CD4-positive, CD25-positive, alpha-beta regulatory T cell (primary cell): Measurements from ENCODE around the gene FAM177A1. TPM values are rescaled to one million over a fixed set of nuclear protein-coding genes. Genes with fewer than 3 reads are reported as not detected.

ENCODE experiments used
- ATAC-seq, 2 donors: fragments of 150-1000 bp; cut with Tn5 transposase; one replicate each; pipeline ENCODE4 v1.10.0; 2021; ENCODE audit warnings: low read depth in 2 of 2, moderate number of reproducible peaks in 2 of 2, moderate library complexity in 1 of 2
- DNase-seq, 3 donors: peaks; one replicate each; pipeline versions ENCODE4 v3.0.0 to v3.0.0-alpha.2; 2012 to 2022; ENCODE audit warnings: mixed read lengths in 1 of 3
- H3K27ac ChIP-seq: one replicate; pipeline ENCODE4 v1.7.0; 2013; ENCODE audit warnings: mild to moderate bottlenecking, low read length; ENCODE audit not compliant: insufficient read depth, poor library complexity, severe bottlenecking
- H3K27me3 ChIP-seq: one replicate; pipeline ENCODE4 v1.7.0; 2013; ENCODE audit warnings: low read length; ENCODE audit not compliant: control insufficient read depth, insufficient read depth
- H3K36me3 ChIP-seq: one replicate; pipeline ENCODE4 v1.7.0; 2013; ENCODE audit warnings: mild to moderate bottlenecking, low read length, moderate library complexity; ENCODE audit not compliant: control insufficient read depth, insufficient read depth
- H3K4me1 ChIP-seq: 2 replicates; pipeline ENCODE4 v1.7.0; 2013; ENCODE audit warnings: mild to moderate bottlenecking, low read length; ENCODE audit not compliant: insufficient read depth, control insufficient read depth, poor library complexity, severe bottlenecking
- H3K4me3 ChIP-seq: one replicate; pipeline ENCODE4 v1.7.0; 2013; ENCODE audit warnings: low read depth, mild to moderate bottlenecking, low read length, moderate library complexity
- H3K9me3 ChIP-seq, 2 experiments: 1 replicate in 1 of 2; 2 replicates in 1 of 2; pipeline ENCODE4 v1.7.0; 2013; ENCODE audit warnings: low read length in 2 of 2, mild to moderate bottlenecking in 1 of 2, moderate library complexity in 1 of 2; ENCODE audit not compliant: control insufficient read depth in 2 of 2
- H3K27ac Mint-ChIP-seq, 3 donors: one replicate each; pipeline ENCODE4 v1.8.0; 2020 to 2022; ENCODE audit warnings: mild to moderate bottlenecking in 3 of 3, mixed read lengths in 3 of 3, moderate library complexity in 2 of 3
- H3K27me3 Mint-ChIP-seq: one replicate; pipeline ENCODE4 v1.8.0; 2022; ENCODE audit warnings: mild to moderate bottlenecking, mixed read lengths
- H3K36me3 Mint-ChIP-seq: one replicate; pipeline ENCODE4 v1.8.0; 2020; ENCODE audit warnings: mixed read lengths
- H3K4me1 Mint-ChIP-seq, 4 donors: one replicate each; pipeline ENCODE4 v1.8.0; 2020 to 2022; ENCODE audit warnings: mixed read lengths in 4 of 4, mild to moderate bottlenecking in 1 of 4
- H3K4me3 Mint-ChIP-seq, 4 donors: one replicate each; pipeline ENCODE4 v1.8.0; 2020 to 2022; ENCODE audit warnings: mild to moderate bottlenecking in 4 of 4, mixed read lengths in 4 of 4, moderate library complexity in 3 of 4
- H3K9me3 Mint-ChIP-seq, 7 donors: one replicate each; pipeline ENCODE4 v1.8.0; 2020 to 2022; ENCODE audit warnings: mixed read lengths in 7 of 7, mild to moderate bottlenecking in 3 of 7, moderate library complexity in 2 of 7
- polyA plus RNA-seq, 4 donors: library from polyadenylated mRNA; unstranded; fragments of 300-500 nt; fragmentation: Illumina TruSeq; gene quantifications; one replicate each; pipeline ENCODE4 v1.2.3, GENCODE V29; 2021
- total RNA-seq: library from RNA; stranded (reverse); gene quantifications from one replicate; pipeline ENCODE4 v1.2.3, GENCODE V29; 2022

The FAM177A1 gene, protein sequence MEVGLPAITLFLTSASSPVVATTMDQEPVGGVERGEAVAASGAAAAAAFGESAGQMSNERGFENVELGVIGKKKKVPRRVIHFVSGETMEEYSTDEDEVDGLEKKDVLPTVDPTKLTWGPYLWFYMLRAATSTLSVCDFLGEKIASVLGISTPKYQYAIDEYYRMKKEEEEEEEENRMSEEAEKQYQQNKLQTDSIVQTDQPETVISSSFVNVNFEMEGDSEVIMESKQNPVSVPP
- total RNA-seq, result 152 TPM
- 10 to 100 TPM; 51.5 to 65.4 (median 57.7) TPM for polyA plus RNA-seq

DNA sequence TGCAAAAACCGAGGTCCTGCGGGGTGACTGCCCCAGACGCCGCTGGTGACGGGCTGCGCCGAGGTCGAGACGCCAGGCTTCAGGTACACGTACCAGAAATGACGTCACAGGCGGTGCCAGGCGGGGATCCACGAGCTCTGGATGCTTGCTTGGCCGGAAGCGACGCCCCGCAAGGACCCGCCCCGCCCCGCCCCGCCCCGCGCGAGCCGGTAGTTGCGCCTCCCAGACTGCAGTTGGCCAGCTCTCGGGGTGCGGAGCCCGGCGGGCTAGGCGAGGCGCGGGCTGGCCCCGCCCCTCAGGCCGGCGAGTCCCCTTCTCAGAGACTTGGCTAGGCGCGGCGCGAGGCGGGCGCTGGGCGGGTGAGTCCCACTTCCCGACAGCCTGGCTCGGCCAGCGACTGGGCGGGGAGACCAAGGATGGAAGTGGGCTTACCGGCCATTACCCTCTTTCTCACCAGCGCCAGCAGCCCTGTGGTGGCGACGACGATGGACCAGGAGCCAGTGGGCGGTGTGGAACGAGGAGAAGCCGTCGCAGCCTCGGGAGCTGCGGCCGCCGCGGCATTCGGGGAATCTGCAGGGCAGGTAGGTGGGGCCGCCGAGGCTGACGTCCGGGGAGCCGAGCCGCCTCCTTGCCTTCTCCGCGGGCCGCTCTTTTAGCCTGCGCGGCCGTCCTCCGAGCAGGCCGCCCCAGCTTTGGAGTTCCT is at the start of gene FAM177A1:
TSS of gene FAM177A1 (plus strand) at position 225 of the 703 bp plus-strand sequence. CDS start at position 417, 192 bp downstream.
- Histone ChIP-seq H3K4me3 (peak within 1 kb of the TSS; percentile 97), H3K27ac (peak within 1 kb of the TSS; percentile 97), H3K27me3 (no peaks in the 10 kb centered on the region), H3K36me3 (peaks cover 4% of the 10 kb centered on the region), H3K4me1 (peaks cover 21% of the 10 kb centered on the region), H3K9me3 (no peaks in the 10 kb centered on the region)
- H3K9me3 Mint-ChIP-seq, result no peaks in the 10 kb centered on the region
- peak; percentile 99 for DNase-seq
- H3K4me3 Mint-ChIP-seq, result peak within 1 kb of the TSS; percentile 88 to 99 (median 92)
- H3K4me1 Mint-ChIP-seq, result peaks cover 17 to 41% (median 29%) of the 10 kb centered on the region in 4 donors
- H3K27ac Mint-ChIP-seq, result peak within 1 kb of the TSS; percentile 95 to 100 (median 98)
- no peaks in the 10 kb centered on the region for H3K27me3 Mint-ChIP-seq
- peaks cover 6% of the 10 kb centered on the region for H3K36me3 Mint-ChIP-seq
- peak; percentile 91 to 93 for ATAC-seq

DNA sequence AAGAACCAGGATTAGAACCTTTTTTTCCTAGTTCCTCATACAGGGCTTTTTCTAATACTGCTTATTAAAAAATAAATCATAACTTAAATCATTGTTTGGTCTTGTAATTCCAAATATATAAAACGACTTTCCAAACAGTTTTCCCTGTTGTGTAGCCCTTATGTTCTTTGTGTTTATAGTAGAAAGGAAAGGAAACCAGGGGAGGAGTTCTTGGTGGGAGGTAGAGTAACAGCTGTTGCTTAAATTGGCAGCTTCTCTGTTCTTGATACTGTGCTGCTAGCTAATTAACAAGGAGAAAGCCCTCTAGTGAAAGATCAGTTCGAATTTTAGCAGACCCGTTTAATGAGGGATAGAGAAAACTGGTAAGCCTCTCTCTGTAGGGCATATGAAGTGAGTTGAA is 48.3 kb upstream of the FAM177A1 start:
- Mint-ChIP-seq H3K27me3 (no peaks in the 10 kb centered on the region), H3K4me3 (no peak overlapping the region), H3K27ac (no peak overlapping the region), H3K36me3 (peaks cover 28% of the 10 kb centered on the region), H3K9me3 (peaks cover 0 to 2% (median 0%) of the 10 kb centered on the region in 7 donors), H3K4me1 (peaks cover 14 to 24% (median 16%) of the 10 kb centered on the region in 4 donors)
- H3K9me3 ChIP-seq, result no peaks in the 10 kb centered on the region
- no peaks in the 10 kb centered on the region for H3K4me1 ChIP-seq
- H3K4me3 ChIP-seq, result no peak overlapping the region
- DNase-seq (no peak), ATAC-seq (no peak)
- no peak overlapping the region for H3K27ac ChIP-seq
- peaks cover 35% of the 10 kb centered on the region for H3K36me3 ChIP-seq
- no peaks in the 10 kb centered on the region for H3K27me3 ChIP-seq

DNA sequence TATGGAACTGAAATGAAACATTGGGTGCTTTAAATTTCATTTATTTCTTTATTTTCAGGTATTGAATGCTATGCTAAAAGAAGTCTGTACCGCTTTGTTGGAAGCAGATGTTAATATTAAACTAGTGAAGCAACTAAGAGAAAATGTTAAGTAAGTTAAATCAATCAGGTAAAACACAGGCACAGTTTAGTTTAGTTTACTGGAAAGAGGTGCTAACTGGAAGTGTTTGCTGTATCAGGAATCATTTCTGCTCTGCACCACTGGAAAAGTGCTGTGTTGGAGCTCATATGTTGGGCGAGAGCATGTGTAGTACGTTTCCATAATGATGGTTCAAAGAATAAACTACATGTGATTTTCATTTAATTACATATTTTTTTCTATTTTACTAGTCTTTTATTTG is 46.6 kb upstream of the FAM177A1 start:
- Histone ChIP-seq H3K4me3 (no peak overlapping the region), H3K27me3 (no peaks in the 10 kb centered on the region), H3K4me1 (no peaks in the 10 kb centered on the region), H3K9me3 (no peaks in the 10 kb centered on the region), H3K36me3 (peaks cover 35% of the 10 kb centered on the region), H3K27ac (no peak overlapping the region)
- peaks cover 28% of the 10 kb centered on the region for H3K36me3 Mint-ChIP-seq
- DNase-seq (no peak), ATAC-seq (no peak)
- peaks cover 7 to 15% (median 9%) of the 10 kb centered on the region in 4 donors for H3K4me1 Mint-ChIP-seq
- H3K27ac Mint-ChIP-seq, result peak overlapping the region in 1 of 3 donors; percentile 36
- no peaks in the 10 kb centered on the region for H3K27me3 Mint-ChIP-seq
- H3K4me3 Mint-ChIP-seq, result no peak overlapping the region
- H3K9me3 Mint-ChIP-seq, result peaks cover 0 to under 1% (median 0%) of the 10 kb centered on the region in 7 donors

DNA sequence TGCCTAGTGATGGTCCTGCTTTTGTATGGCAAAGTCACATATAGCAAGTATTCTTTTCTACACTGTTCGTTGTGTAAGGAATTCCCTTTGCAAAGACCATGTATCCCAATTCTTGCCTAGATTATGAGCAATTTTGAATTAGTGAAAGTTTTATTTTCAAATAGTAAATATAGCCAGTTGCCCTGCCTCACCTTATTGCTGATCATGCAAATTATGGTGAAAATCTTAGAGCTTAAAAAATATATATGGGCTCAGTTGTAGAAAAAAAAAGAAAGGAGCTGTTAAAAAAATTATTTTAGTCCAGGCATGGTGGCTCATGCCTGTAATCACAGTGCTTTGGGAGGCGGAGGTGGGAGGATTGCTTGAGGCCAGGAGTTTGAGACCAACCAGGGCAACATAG is 44.5 kb upstream of the FAM177A1 start:
- Histone ChIP-seq H3K4me1 (no peaks in the 10 kb centered on the region), H3K9me3 (no peaks in the 10 kb centered on the region), H3K27me3 (no peaks in the 10 kb centered on the region), H3K36me3 (peaks cover 31% of the 10 kb centered on the region), H3K4me3 (no peak overlapping the region), H3K27ac (no peak overlapping the region)
- Mint-ChIP-seq H3K27ac (no peak overlapping the region), H3K4me3 (no peak overlapping the region), H3K9me3 (no peaks in the 10 kb centered on the region), H3K27me3 (no peaks in the 10 kb centered on the region), H3K4me1 (peaks cover 0 to 5% (median 2%) of the 10 kb centered on the region in 4 donors), H3K36me3 (peaks cover 24% of the 10 kb centered on the region)
- ATAC-seq (no peak), DNase-seq (no peak)

DNA sequence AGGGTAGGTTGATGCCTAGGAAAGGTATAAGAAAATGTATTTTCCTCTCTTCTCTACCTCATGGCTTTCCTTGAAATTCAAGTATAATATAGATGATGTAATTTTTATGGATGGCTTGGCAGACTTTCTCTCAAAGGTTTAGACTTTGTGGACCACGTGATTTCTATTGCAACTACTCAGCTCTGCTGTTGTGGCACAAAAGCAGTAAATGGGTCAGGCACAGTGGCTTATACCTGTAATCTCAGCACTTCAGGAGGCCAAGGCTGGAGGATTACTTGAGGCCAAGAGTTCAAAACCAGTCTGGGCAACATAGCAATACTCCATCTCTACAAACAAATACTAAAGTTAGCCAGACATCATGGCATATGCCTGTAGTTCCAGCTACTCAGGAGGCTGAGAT is 41.2 kb upstream of the FAM177A1 start:
- Mint-ChIP-seq H3K9me3 (no peaks in the 10 kb centered on the region), H3K27me3 (no peaks in the 10 kb centered on the region), H3K4me1 (peaks cover 0 to 2% (median 0%) of the 10 kb centered on the region in 4 donors), H3K27ac (no peak overlapping the region), H3K36me3 (peaks cover 21% of the 10 kb centered on the region), H3K4me3 (no peak overlapping the region)
- peaks cover 36% of the 10 kb centered on the region for H3K36me3 ChIP-seq
- DNase-seq (no peak), ATAC-seq (no peak)
- no peaks in the 10 kb centered on the region for H3K4me1 ChIP-seq
- no peak overlapping the region for H3K27ac ChIP-seq
- no peaks in the 10 kb centered on the region for H3K9me3 ChIP-seq
- no peak overlapping the region for H3K4me3 ChIP-seq
- no peaks in the 10 kb centered on the region for H3K27me3 ChIP-seq

DNA sequence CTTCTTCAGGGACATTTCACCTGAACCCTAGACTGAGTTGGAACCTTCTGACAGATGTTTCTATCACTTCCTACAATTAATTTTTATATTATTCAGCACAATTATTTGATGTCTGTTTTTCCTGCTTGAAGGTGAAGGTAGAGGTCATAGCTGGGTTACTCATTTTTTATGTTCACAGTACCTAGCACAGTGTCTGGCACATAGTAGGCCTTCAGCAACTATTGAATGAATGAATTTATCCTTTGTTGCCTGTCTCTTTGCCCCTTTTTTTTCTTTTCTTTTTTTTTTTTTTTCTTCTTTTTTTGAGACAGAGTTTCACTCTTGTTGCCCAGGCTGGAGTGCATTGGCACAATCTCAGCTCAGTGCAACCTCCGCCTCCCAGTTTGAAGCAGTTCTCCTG is 29.5 kb upstream of the FAM177A1 start:
- H3K36me3 ChIP-seq, result peaks cover 80% of the 10 kb centered on the region
- peaks cover 0 to 1% (median 0%) of the 10 kb centered on the region in 7 donors for H3K9me3 Mint-ChIP-seq
- peaks cover 56% of the 10 kb centered on the region for H3K36me3 Mint-ChIP-seq

DNA sequence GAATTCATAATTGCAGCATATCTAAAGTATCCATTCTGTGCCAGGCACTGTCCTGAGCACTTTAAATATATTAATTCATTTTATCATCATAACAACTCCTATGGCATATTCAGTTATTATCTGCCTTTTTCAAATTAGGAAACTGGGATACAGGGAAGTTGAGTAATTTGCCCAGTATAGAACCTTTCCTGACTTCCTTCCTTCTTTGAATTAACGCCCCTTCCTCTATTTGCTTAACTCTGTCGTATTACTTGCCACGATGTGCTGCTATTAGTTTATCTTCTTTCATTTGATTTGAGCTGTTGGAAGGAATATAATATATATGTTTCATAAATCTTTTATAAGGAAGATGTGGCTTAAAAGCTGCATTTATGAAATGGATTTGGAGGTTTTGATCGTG is 25.4 kb upstream of the FAM177A1 start:
- no peaks in the 10 kb centered on the region for H3K4me1 ChIP-seq
- Mint-ChIP-seq H3K36me3 (peaks cover 57% of the 10 kb centered on the region), H3K4me1 (peaks cover 0 to 23% (median 5%) of the 10 kb centered on the region in 4 donors), H3K9me3 (peaks cover 0 to 1% (median 0%) of the 10 kb centered on the region in 7 donors), H3K27me3 (no peaks in the 10 kb centered on the region), H3K27ac (peak overlapping the region in 1 of 3 donors; percentile 57), H3K4me3 (no peak overlapping the region)
- no peak overlapping the region for H3K27ac ChIP-seq
- ATAC-seq, result no peak
- H3K4me3 ChIP-seq, result no peak overlapping the region
- no peaks in the 10 kb centered on the region for H3K9me3 ChIP-seq
- no peaks in the 10 kb centered on the region for H3K27me3 ChIP-seq
- DNase-seq, result no peak
- H3K36me3 ChIP-seq, result peaks cover 80% of the 10 kb centered on the region

More for the DNA sequence above, 29.5 kb upstream of the FAM177A1 start:
- H3K4me3 ChIP-seq, result no peak overlapping the region
- no peak overlapping the region for H3K27ac Mint-ChIP-seq
- ATAC-seq, result no peak
- no peaks in the 10 kb centered on the region for H3K27me3 ChIP-seq
- H3K27ac ChIP-seq, result no peak overlapping the region
- no peak overlapping the region for H3K4me3 Mint-ChIP-seq
- no peaks in the 10 kb centered on the region for H3K4me1 ChIP-seq
- H3K4me1 Mint-ChIP-seq, result peaks cover 3 to 19% (median 13%) of the 10 kb centered on the region in 4 donors
- H3K27me3 Mint-ChIP-seq, result no peaks in the 10 kb centered on the region
- DNase-seq, result no peak
- no peaks in the 10 kb centered on the region for H3K9me3 ChIP-seq
